RWPE2 (cell line): ENCODE results near the gene BEAN1.
"Not testable (repeated sequence)": the region's sequence is repeated elsewhere in the genome, so short reads cannot be mapped to it uniquely, and the experiment has no call there.

Experiments
- ATAC-seq: fragments of 200-7000 bp; cut with Tn5 transposase; 3 replicates; pipeline ENCODE4 v1.9.1; 2021; ENCODE audit warnings: low read depth
- DNase-seq: peaks from one replicate; pipeline ENCODE4 v3.0.0-alpha.2; 2020; ENCODE audit warnings: low spot score
- H3K27ac ChIP-seq: fragments of 450-650 bp; 2 replicates; pipeline ENCODE4 v1.5.1; 2017; ENCODE audit warnings: mild to moderate bottlenecking; ENCODE audit not compliant: poor library complexity, severe bottlenecking
- H3K27me3 ChIP-seq: fragments of 250-450 bp; sonication (Bioruptor Pico); 2 replicates; pipeline ENCODE4 v1.5.1; 2021; ENCODE audit warnings: mild to moderate bottlenecking, moderate library complexity; ENCODE audit not compliant: insufficient read depth, poor library complexity, severe bottlenecking
- H3K36me3 ChIP-seq: fragments of 250-450 bp; sonication (Bioruptor Pico); 2 replicates; pipeline ENCODE4 v1.5.1; 2020; ENCODE audit warnings: low read depth, mild to moderate bottlenecking, moderate library complexity
- H3K4me1 ChIP-seq: fragments of 250-450 bp; sonication (Bioruptor Pico); 2 replicates; pipeline ENCODE4 v1.5.1; 2021; ENCODE audit warnings: mild to moderate bottlenecking, moderate library complexity; ENCODE audit not compliant: insufficient read depth, poor library complexity, severe bottlenecking
- H3K4me3 ChIP-seq: fragments of 250-450 bp; sonication (Bioruptor Pico); 2 replicates; pipeline ENCODE4 v1.5.1; 2021; ENCODE audit warnings: mild to moderate bottlenecking, moderate library complexity; ENCODE audit not compliant: severe bottlenecking
- H3K9me3 ChIP-seq: fragments of 250-450 bp; sonication (Bioruptor Pico); 2 replicates; pipeline ENCODE4 v1.5.1; 2021; ENCODE audit warnings: mild to moderate bottlenecking, moderate library complexity; ENCODE audit not compliant: severe bottlenecking
- TF ChIP-seq, protein P1 (sequence below): fragments of 450-650 bp; IDR thresholded peaks from one replicate; pipeline ENCODE4 v1.5.1; 2017; ENCODE audit warnings: mild to moderate bottlenecking, moderate library complexity; ENCODE audit not compliant: poor library complexity, severe bottlenecking

Gene BEAN1

DNA sequence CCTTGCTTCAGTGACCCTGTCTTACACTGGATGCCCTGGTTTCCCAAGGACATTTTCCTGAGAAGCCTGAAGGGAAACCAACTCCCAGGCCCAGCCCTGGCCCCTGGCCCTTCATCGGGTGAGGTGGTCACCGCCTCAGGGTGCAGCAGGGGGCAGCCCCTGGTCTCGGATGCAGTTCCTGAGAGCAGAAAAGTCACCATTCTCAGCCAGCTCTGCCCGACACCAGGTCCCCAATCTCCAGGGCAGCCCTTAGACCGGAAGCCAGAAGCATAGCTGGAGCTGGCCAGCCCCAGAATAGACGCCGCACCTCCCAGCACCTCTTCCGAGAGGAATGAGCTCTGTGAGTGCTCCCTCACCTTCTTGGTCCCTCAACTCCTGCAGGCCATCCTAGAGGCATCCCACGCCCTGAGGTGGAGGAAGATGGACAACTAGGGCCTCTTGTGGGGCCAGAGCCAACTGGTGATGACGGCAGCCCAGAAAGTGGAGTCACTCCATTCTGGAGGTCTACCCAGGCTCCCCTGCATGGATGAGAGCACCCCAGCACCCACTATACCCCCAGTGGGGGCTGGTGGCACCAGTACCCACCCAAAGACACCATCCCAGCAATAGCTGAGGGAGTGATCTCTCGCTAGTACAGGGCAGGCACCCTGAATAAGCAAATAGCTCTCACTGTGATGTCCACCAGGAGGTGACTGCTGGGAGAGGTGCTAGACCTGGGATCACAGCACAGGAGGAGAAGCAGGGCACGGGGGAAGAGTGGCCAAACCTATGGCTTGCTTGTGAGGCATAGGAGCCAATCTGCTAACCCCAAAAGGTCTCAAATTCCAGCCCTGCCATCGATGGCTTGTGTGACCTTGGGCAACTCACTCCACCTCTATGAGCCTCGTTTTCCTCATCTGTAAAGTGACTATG lies 66.7 kb downstream of the BEAN1 start:
- H3K27ac ChIP-seq = no peak overlapping the region
- no peaks in the 10 kb centered on the region for H3K36me3 ChIP-seq
- ATAC-seq = no peak
- no peaks in the 10 kb centered on the region for H3K4me1 ChIP-seq
- H3K27me3 ChIP-seq = no peaks in the 10 kb centered on the region
- H3K9me3 ChIP-seq = no peaks in the 10 kb centered on the region
- TF ChIP-seq, protein P1, sequence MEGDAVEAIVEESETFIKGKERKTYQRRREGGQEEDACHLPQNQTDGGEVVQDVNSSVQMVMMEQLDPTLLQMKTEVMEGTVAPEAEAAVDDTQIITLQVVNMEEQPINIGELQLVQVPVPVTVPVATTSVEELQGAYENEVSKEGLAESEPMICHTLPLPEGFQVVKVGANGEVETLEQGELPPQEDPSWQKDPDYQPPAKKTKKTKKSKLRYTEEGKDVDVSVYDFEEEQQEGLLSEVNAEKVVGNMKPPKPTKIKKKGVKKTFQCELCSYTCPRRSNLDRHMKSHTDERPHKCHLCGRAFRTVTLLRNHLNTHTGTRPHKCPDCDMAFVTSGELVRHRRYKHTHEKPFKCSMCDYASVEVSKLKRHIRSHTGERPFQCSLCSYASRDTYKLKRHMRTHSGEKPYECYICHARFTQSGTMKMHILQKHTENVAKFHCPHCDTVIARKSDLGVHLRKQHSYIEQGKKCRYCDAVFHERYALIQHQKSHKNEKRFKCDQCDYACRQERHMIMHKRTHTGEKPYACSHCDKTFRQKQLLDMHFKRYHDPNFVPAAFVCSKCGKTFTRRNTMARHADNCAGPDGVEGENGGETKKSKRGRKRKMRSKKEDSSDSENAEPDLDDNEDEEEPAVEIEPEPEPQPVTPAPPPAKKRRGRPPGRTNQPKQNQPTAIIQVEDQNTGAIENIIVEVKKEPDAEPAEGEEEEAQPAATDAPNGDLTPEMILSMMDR = no peak
- H3K4me3 ChIP-seq = no peak overlapping the region
- no peak for DNase-seq

DNA sequence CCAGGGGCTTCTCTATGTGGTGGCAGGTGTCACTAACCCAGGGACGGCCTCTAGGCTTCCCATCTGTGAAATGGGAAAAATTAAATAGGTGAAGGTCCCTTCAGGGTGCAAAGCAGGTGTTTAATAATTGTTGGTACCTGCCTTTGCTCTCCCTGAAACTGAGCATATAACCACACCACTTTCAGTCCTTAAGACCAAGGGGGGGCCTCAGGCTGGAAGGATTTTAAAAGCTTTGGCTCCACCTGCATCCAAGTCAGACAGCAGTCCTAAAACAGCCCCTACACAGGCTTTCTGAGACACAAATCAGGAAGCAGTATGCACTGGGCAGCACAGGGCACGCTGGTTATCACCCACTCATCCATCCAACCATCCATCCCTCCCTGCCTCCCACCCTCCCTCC lies 67.8 kb downstream of the BEAN1 start:
- H3K9me3 ChIP-seq = no peaks in the 10 kb centered on the region
- ATAC-seq = no peak
- H3K27me3 ChIP-seq = no peaks in the 10 kb centered on the region
- H3K27ac ChIP-seq = no peak overlapping the region
- TF ChIP-seq, protein P1 = no peak
- H3K4me3 ChIP-seq = no peak overlapping the region
- no peaks in the 10 kb centered on the region for H3K4me1 ChIP-seq
- no peaks in the 10 kb centered on the region for H3K36me3 ChIP-seq
- DNase-seq = no peak

DNA sequence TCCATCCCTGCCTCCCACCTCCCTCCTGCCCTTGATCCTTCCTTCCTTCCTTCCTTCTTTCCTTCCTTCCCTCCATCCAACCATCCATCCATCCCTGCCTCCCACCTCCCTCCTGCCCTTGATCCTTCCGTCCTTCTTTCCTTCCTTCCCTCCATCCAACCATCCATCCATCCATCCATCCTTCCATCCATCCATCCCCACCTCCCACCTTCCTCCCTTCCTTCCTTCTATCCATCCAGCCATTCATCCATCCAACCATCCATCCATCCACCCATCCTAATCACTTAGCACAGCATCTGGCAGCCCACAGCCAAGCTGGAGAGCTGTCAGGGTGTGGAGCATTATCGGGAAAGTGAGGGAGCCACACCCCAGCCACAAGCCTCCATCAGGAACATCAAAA lies 68.3 kb downstream of the BEAN1 start:
- TF ChIP-seq, protein P1 = no peak
- H3K36me3 ChIP-seq = no peaks in the 10 kb centered on the region
- no peaks in the 10 kb centered on the region for H3K27me3 ChIP-seq
- no peaks in the 10 kb centered on the region for H3K4me1 ChIP-seq
- H3K4me3 ChIP-seq = no peak overlapping the region
- no peak for ATAC-seq
- H3K27ac ChIP-seq = no peak overlapping the region
- DNase-seq = no peak
- H3K9me3 ChIP-seq = no peaks in the 10 kb centered on the region

DNA sequence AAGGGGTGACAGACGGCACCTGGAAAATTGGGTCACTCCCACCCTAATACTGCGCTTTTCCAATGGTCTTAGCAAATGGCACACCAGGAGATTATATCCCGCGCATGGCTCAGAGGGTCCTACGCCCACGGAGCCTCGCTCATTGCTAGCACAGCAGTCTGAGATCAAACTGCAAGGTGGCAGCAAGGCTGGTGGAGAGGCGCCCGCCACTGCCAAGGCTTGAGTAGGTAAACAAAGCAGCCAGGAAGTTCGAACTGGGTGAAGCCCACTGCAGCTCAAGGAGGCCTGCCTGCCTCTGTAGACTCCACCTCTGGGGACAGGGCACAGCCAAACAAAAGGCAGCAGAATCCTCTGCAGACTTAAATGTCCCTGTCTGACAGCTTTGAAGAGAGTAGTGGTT lies 69.1 kb downstream of the BEAN1 start:
- not testable (repeated sequence) for H3K27me3 ChIP-seq, H3K27ac ChIP-seq, H3K36me3 ChIP-seq, H3K4me3 ChIP-seq, H3K4me1 ChIP-seq, H3K9me3 ChIP-seq, DNase-seq, ATAC-seq

DNA sequence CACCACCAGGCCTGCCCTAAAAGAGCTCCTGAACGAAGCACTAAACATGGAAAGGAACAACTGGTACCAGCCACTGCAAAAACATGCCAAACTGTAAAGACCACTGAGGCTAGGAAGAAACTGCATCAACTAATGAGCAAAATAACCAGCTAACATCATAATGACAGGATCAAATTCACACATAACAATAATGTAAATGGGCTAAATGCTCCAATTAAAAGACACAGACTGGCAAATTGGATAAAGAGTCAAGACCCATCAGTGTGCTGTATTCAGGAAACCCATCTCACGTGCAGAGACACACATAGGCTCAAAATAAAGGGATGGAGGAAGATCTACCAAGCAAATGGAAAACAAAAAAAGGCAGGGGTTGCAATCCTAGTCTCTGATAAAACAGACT lies 70.8 kb downstream of the BEAN1 start:
- not testable (repeated sequence) for H3K4me1 ChIP-seq, H3K4me3 ChIP-seq, H3K9me3 ChIP-seq, H3K36me3 ChIP-seq, H3K27me3 ChIP-seq, ATAC-seq, H3K27ac ChIP-seq, DNase-seq

DNA sequence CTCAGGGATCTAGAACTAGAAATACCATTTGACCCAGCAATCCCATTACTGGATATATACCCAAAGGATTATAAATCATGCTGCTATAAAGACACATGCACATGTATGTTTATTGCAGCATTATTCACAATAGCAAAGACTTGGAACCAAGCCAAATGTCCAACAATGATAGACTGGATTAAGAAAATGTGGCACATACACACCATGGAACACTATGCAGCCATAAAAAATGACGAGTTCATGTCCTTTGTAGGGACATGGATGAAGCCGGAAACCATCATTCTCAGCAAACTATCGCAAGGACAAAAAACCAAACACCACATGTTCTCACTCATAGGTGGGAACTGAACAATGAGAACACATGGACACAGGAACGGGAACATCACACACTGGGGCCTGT lies 74.5 kb downstream of the BEAN1 start:
- not testable (repeated sequence) for H3K4me1 ChIP-seq, DNase-seq, H3K27me3 ChIP-seq, ATAC-seq, H3K36me3 ChIP-seq, H3K9me3 ChIP-seq, H3K4me3 ChIP-seq
- H3K27ac ChIP-seq = peak overlapping the region; percentile 13
